Measurements from ENCODE around the gene TTC21A.

DNA sequence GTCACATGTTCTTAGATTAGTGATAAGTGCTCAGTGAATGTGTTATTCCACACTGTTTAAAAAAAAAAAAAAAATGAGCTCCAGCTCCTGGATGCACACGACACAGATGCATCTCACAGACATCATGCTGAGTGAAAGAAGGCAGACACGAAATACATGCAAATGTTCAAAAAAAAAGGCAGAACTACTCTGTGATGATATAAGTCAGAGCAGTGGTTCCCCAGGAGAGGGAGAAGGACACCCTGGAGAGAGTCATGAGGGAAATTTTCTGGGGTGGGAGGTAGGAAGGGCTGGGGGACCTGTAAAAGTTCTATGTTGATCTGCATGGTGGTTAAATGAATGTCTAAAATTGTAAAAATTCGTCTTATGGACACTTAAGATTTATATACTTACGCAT lies 41.6 kb downstream of the TTC21A start:
- TF ChIP-seq POLR2A (IDR thresholded peaks at IDR 0.05): no peak
- TF ChIP-seq CTCF (IDR thresholded peaks at IDR 0.05): no peak
- no peak for TF ChIP-seq POLR2AphosphoS5 (IDR thresholded peaks at IDR 0.05)
- TF ChIP-seq EP300 (IDR thresholded peaks at IDR 0.05): no peak
